IPS-20b (cell line): Measurements from ENCODE around the gene GATAD2A.

Experiments
- H3K27ac ChIP-seq: one replicate; pipeline ENCODE4 v1.5.1; 2013; ENCODE audit warnings: low read length
- H3K27me3 ChIP-seq: 2 replicates; pipeline ENCODE4 v1.6.1; 2013; ENCODE audit warnings: mild to moderate bottlenecking, low read length, inconsistent platforms; ENCODE audit not compliant: insufficient read depth
- H3K36me3 ChIP-seq: 2 replicates; pipeline ENCODE4 v1.6.1; 2013; ENCODE audit warnings: low read depth, mild to moderate bottlenecking, inconsistent platforms, low read length, moderate library complexity; ENCODE audit not compliant: insufficient read depth
- H3K4me1 ChIP-seq: 2 replicates; pipeline ENCODE4 v1.6.1; 2013; ENCODE audit warnings: mild to moderate bottlenecking, control low read depth, inconsistent platforms, low read length, moderate library complexity; ENCODE audit not compliant: insufficient read depth
- H3K4me3 ChIP-seq: 2 replicates; pipeline ENCODE4 v1.5.1; 2013; ENCODE audit warnings: mild to moderate bottlenecking, low read length, inconsistent platforms
- H3K9ac ChIP-seq: 2 replicates; pipeline ENCODE4 v1.6.1; 2013; ENCODE audit warnings: low read depth, mild to moderate bottlenecking, inconsistent platforms, low read length, moderate library complexity
- H3K9me3 ChIP-seq: 2 replicates; pipeline ENCODE4 v1.6.1; 2013; ENCODE audit warnings: mild to moderate bottlenecking, low read depth, low read length, inconsistent platforms; ENCODE audit not compliant: insufficient read depth

The GATAD2A gene

GRCh38 chr19:19404879-19405860 lies at the start of gene GATAD2A:
Gene GATAD2A, plus strand, starts transcription at chr19:19405675. Its CDS starts 59,671 bp downstream, at chr19:19465346.
- Histone ChIP-seq H3K9me3 (no peaks in the 10 kb centered on the region), H3K4me3 (peak within 1 kb of the TSS; percentile 98), H3K9ac (peak within 1 kb of the TSS; percentile 91; the same call in 1 of the 2 replicates), H3K4me1 (peaks cover 34% of the 10 kb centered on the region), H3K36me3 (no peaks in the 10 kb centered on the region), H3K27me3 (peaks cover 10% of the 10 kb centered on the region; the same call in 1 of the 2 replicates), H3K27ac (peak within 1 kb of the TSS; percentile 17)

GRCh38 chr19:19356500-19356899 lies 49.0 kb upstream of the GATAD2A start:
- Histone ChIP-seq H3K36me3 (peaks cover 49% of the 10 kb centered on the region), H3K4me1 (no peaks in the 10 kb centered on the region), H3K4me3 (no peak overlapping the region), H3K9me3 (no peaks in the 10 kb centered on the region), H3K27ac (no peak overlapping the region), H3K27me3 (no peaks in the 10 kb centered on the region), H3K9ac (no peak overlapping the region)

GRCh38 chr19:19356901-19357566 lies 48.4 kb upstream of the GATAD2A start:
- Histone ChIP-seq H3K9me3 (no peaks in the 10 kb centered on the region), H3K36me3 (peaks cover 47% of the 10 kb centered on the region), H3K4me3 (no peak overlapping the region), H3K9ac (no peak overlapping the region; the same call in 1 of the 2 replicates), H3K4me1 (no peaks in the 10 kb centered on the region), H3K27ac (no peak overlapping the region), H3K27me3 (no peaks in the 10 kb centered on the region)

- peaks cover 6% of the 10 kb centered on the region for H3K36me3 ChIP-seq
- H3K27me3 ChIP-seq: no peaks in the 10 kb centered on the region
- no peaks in the 10 kb centered on the region for H3K9me3 ChIP-seq
- H3K27ac ChIP-seq: no peak overlapping the region
- H3K4me1 ChIP-seq: no peaks in the 10 kb centered on the region
- H3K4me3 ChIP-seq: no peak overlapping the region
- peak overlapping the region; percentile 59; the same call in 1 of the 2 replicates for H3K9ac ChIP-seq
Measured at GRCh38 chr19:19361075-19361594, 44.3 kb upstream of the GATAD2A start.

GRCh38 chr19:19362075-19362474 lies 43.4 kb upstream of the GATAD2A start:
- Histone ChIP-seq H3K9ac (no peak overlapping the region), H3K27me3 (no peaks in the 10 kb centered on the region), H3K9me3 (no peaks in the 10 kb centered on the region), H3K4me1 (no peaks in the 10 kb centered on the region), H3K36me3 (no peaks in the 10 kb centered on the region), H3K27ac (no peak overlapping the region), H3K4me3 (no peak overlapping the region)

GRCh38 chr19:19366434-19367396 lies 38.8 kb upstream of the GATAD2A start:
- H3K4me1 ChIP-seq: no peaks in the 10 kb centered on the region
- H3K27ac ChIP-seq: no peak overlapping the region
- no peak overlapping the region for H3K4me3 ChIP-seq
- no peaks in the 10 kb centered on the region for H3K36me3 ChIP-seq
- no peaks in the 10 kb centered on the region for H3K27me3 ChIP-seq
- no peaks in the 10 kb centered on the region for H3K9me3 ChIP-seq
- H3K9ac ChIP-seq: no peak overlapping the region

- H3K4me3 ChIP-seq: no peak overlapping the region
- H3K4me1 ChIP-seq: no peaks in the 10 kb centered on the region
- no peaks in the 10 kb centered on the region for H3K9me3 ChIP-seq
- no peaks in the 10 kb centered on the region for H3K36me3 ChIP-seq
- no peak overlapping the region for H3K9ac ChIP-seq
- no peak overlapping the region for H3K27ac ChIP-seq
- no peaks in the 10 kb centered on the region for H3K27me3 ChIP-seq
Measured at GRCh38 chr19:19368087-19368486, 37.4 kb upstream of the GATAD2A start.

- H3K9ac ChIP-seq: no peak overlapping the region
- no peaks in the 10 kb centered on the region for H3K9me3 ChIP-seq
- no peak overlapping the region for H3K4me3 ChIP-seq
- no peaks in the 10 kb centered on the region for H3K27me3 ChIP-seq
- no peak overlapping the region for H3K27ac ChIP-seq
- H3K36me3 ChIP-seq: no peaks in the 10 kb centered on the region
- no peaks in the 10 kb centered on the region for H3K4me1 ChIP-seq
Measured at GRCh38 chr19:19371059-19371458, 34.4 kb upstream of the GATAD2A start.

- H3K4me1 ChIP-seq: peaks cover 4% of the 10 kb centered on the region; the same call in 1 of the 2 replicates
- no peak overlapping the region for H3K9ac ChIP-seq
- no peak overlapping the region for H3K4me3 ChIP-seq
- no peaks in the 10 kb centered on the region for H3K9me3 ChIP-seq
- no peak overlapping the region for H3K27ac ChIP-seq
- no peaks in the 10 kb centered on the region for H3K27me3 ChIP-seq
- no peaks in the 10 kb centered on the region for H3K36me3 ChIP-seq
Measured at GRCh38 chr19:19372656-19373416, 32.6 kb upstream of the GATAD2A start.

- Histone ChIP-seq H3K27ac (no peak overlapping the region), H3K4me3 (no peak overlapping the region), H3K9ac (no peak overlapping the region), H3K36me3 (no peaks in the 10 kb centered on the region), H3K27me3 (peaks cover 3% of the 10 kb centered on the region; the same call in 1 of the 2 replicates), H3K4me1 (peaks cover 4% of the 10 kb centered on the region; the same call in 1 of the 2 replicates), H3K9me3 (no peaks in the 10 kb centered on the region)
Measured at GRCh38 chr19:19379527-19379926, 25.9 kb upstream of the GATAD2A start.
